Lower leg skin (tissue), 4 donors: ENCODE data around the gene GRB10. TPM values are rescaled to one million over a fixed set of nuclear protein-coding genes. Genes with fewer than 3 reads are reported as not detected.

Experiments used
- DNase-seq, 2 donors: peaks; one replicate each; pipeline ENCODE4 v3.0.0-alpha.2; 2019; ENCODE audit warnings: low spot score in 2 of 2
- H3K4me3 ChIP-seq: fragments of 200-600 bp; sonication (generic); 2 replicates; pipeline ENCODE4 v1.5.1; 2017; ENCODE audit warnings: mild to moderate bottlenecking, low read depth; ENCODE audit not compliant: poor library complexity, severe bottlenecking
- CTCF ChIP-seq, 3 donors: fragments of 450-650 bp; IDR thresholded peaks; one replicate each; pipeline ENCODE4 v1.5.1; 2016; ENCODE audit warnings: antibody characterized with exemption in 3 of 3, mild to moderate bottlenecking in 3 of 3, moderate library complexity in 2 of 3
- POLR2A ChIP-seq, 2 donors: fragments of 450-650 bp; IDR thresholded peaks; one replicate each; pipeline ENCODE4 v1.6.1; 2016 to 2017; ENCODE audit warnings: antibody characterized with exemption in 2 of 2, mild to moderate bottlenecking in 1 of 2, moderate library complexity in 1 of 2
- WGBS, 2 donors: methylation state at CpG; one replicate each; pipeline ENCODE4 v1.1.5; 2018; 5-methylcytosine and 5-hydroxymethylcytosine counted together
- intact Hi-C: fragments of 100-400 bp; cut with DNase I; formaldehyde crosslinking; loops from one replicate; pipeline ENCODE4 v1.15.0; 2023; ENCODE audit warnings: low total_unique reads
- total RNA-seq, 4 donors: library from RNA; depleted of rRNA; stranded (reverse); fragments of >200 nt; gene quantifications; one replicate each; pipeline ENCODE4 v1.1.0, GENCODE V29; 2016

GRB10 gene
- total RNA-seq, 4 donors from 2014 or later: 6.6 to 25.7 (median 15.2) TPM

DNA sequence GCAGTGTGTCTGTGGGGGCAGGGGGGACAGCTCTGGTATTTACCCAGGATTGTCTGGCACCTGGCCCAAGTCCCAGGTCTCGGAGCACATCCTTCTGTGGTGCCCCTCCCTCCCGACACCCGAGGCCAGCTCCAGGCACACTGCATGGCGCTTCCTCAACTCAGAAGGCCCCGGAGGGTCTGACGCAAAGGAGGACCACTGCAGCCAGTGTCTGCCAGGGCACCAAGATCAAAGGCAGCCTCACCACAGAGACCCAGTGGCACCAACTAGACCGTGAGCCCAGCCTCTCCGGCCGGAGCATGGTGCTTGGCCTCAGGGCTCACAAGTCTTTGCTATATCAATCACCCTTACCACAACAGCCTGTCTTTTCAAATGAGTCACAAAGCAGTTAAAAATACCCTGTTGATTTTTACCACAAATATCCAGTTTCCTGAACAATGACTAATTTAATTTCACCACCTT, 118.2 kb downstream of the GRB10 start:
- intact Hi-C loops: no loop called here
- no peak for DNase-seq

DNA sequence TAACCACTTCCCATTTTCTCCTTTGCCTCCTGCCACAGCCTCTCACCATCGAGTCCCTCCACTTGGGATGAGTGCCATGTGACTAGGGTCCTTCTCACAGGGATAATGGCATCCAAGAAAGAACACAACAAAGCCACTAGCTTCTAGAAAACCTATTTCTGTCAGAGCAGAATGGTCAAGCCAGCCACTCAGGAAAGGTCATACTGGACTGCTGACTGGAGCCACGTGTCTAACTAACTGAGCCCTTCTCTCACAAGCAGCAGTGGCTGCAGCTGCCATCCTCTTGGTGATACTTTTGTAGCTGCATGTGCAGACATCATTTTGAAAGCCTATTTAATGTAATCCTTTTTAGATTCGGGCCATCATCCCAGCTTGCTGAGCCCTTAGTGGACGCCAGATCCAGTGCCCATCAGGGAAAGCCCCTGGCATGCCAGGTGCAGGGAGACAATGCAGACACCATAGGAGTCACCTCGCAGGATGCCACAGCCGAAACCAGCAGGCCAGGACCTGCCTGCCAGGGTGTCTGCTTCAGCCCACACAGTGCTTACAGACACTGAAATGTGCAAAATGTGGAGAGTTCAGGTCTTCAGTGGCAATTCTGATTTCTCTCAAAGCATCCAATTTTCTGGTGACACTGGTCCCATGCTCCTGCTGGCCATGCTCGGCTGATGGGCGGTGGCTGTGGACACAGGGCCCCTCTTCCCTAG, 119.1 kb downstream of the GRB10 start:
- DNase-seq: no peak
- TF ChIP-seq POLR2A (IDR thresholded peaks at IDR 0.05) (no peak), CTCF (IDR thresholded peaks at IDR 0.05) (no peak)
- whole genome bisulfite sequencing, 2 donors: 75 to 80% methylated on average over 8 of the region's 8 CpGs

More for the DNA sequence above, 118.2 kb downstream of the GRB10 start:
- no peak overlapping the region for H3K4me3 ChIP-seq
- TF ChIP-seq CTCF (IDR thresholded peaks at IDR 0.05): no peak
- TF ChIP-seq POLR2A (IDR thresholded peaks at IDR 0.05): no peak
- 61 to 66% methylated on average over 7 to 8 of the region's 9 CpGs for WGBS, 2 donors

DNA sequence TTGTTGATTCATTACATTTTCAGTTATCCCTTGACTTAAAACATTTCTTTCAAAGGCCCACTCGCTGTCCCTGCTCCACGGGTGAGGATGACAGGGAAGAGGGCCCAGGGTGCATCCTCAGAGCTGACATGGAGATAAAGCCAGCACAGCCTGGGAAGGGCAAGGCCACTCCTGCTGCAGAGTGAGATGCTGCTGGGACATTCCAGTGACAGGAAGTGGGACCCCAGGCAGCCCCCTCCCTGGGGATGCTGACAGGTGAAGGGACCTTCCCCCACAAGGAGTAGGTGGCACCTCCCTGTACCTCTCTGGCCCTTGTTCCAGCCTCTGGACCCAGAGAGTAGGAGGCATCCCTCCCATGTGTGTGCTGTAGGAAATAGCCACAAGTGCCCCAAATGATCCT, 119.7 kb downstream of the GRB10 start:
- no peak for TF ChIP-seq POLR2A (IDR thresholded peaks at IDR 0.05)
- intact Hi-C loops: no loop called here
- WGBS, 2 donors: 91 to 98% methylated on average over 2 of the region's 2 CpGs
- DNase-seq: peak in 1 of 2 donors; percentile 40
- H3K4me3 ChIP-seq: no peak overlapping the region

More for the DNA sequence above, 119.1 kb downstream of the GRB10 start:
- intact Hi-C loops: no loop called here
- no peak overlapping the region for H3K4me3 ChIP-seq

- 79 to 100% methylated on average over 4 of the region's 4 CpGs for WGBS, 2 donors
- TF ChIP-seq POLR2A (IDR thresholded peaks at IDR 0.05): no peak
- no peak for TF ChIP-seq CTCF (IDR thresholded peaks at IDR 0.05)
- intact Hi-C loops: no loop called here
- DNase-seq: peak in 1 of 2 donors; percentile 83
- H3K4me3 ChIP-seq: no peak overlapping the region
These were observed 120.5 kb downstream of the GRB10 start for GRCh38 chr7:50662041-50662694.

GRCh38 chr7:50661345-50662040, 121.2 kb downstream of the GRB10 start:
- no peak for DNase-seq
- H3K4me3 ChIP-seq: no peak overlapping the region
- TF ChIP-seq POLR2A (IDR thresholded peaks at IDR 0.05) (no peak), CTCF (IDR thresholded peaks at IDR 0.05) (no peak)
- 55 to 61% methylated on average over 9 of the region's 9 CpGs for WGBS, 2 donors
- intact Hi-C loops: no loop called here

GRCh38 chr7:50660830-50661175, 121.9 kb downstream of the GRB10 start:
- intact Hi-C loops: no loop called here
- TF ChIP-seq CTCF (IDR thresholded peaks at IDR 0.05): no peak
- TF ChIP-seq POLR2A (IDR thresholded peaks at IDR 0.05): no peak
- H3K4me3 ChIP-seq: no peak overlapping the region
- DNase-seq: no peak
- 88 to 93% methylated on average over 4 to 5 of the region's 5 CpGs for WGBS, 2 donors
